Measurements from ENCODE around the gene ZNHIT2.

The ZNHIT2 gene

DNA sequence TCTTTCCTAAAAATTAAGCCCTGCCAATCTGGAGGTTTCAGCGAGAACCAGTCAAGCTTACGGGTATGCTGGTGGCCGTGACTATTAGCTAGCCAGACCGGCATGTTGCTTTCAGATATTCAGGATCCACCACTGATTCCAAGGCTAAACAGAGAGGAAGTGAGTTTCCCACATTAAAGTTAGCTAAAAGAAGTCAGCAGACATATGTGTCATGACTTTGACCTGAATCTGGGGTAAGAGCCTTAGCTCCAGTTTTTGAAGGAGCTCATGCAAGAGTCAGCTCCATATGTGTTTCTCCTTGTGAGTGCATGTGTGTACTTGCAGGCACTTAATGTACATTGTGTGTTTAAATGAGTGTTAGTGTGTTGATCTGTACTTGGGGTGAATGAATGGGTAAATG is 32.1 kb downstream of the ZNHIT2 start:
- no peak overlapping the region for H3K27ac ChIP-seq
- TF ChIP-seq ZFX (IDR thresholded peaks at IDR 0.05; ENCODE audit: borderline replicate concordance): no peak

DNA sequence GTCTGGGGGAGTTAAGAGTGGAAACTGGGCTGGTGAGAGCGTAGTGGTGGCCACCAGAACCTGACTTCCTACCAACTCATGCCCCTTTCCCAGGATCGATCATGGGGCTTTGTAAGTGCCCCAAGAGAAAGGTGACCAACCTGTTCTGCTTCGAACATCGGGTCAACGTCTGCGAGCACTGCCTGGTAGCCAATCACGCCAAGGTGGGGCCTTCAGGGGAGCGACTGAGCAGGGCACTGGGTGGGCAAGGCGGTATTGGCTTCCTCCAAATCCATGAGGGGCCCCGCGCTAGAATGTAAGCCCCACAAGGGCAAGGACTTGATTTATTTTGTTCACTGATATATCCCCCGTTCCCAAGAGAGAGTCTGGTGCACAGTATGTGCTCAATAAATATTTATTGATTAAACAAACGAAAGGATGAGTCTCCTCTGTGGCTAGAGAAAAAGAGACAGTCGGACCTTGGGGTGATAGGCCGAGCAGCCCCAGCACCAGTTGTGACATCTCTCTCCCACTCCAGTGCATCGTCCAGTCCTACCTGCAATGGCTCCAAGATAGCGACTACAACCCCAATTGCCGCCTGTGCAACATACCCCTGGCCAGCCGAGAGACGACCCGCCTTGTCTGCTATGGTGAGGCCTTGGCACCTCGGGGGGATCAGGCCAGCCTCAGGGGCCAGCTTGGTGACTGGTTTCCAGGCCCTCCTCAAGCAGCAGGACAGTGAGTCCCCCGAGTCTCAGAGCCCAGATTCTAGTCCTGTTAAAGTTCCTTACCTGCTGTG is 32.7 kb downstream of the ZNHIT2 start:
- no peak for TF ChIP-seq ZFX (IDR thresholded peaks at IDR 0.05; ENCODE audit: borderline replicate concordance)
- TF ChIP-seq, protein P1, sequence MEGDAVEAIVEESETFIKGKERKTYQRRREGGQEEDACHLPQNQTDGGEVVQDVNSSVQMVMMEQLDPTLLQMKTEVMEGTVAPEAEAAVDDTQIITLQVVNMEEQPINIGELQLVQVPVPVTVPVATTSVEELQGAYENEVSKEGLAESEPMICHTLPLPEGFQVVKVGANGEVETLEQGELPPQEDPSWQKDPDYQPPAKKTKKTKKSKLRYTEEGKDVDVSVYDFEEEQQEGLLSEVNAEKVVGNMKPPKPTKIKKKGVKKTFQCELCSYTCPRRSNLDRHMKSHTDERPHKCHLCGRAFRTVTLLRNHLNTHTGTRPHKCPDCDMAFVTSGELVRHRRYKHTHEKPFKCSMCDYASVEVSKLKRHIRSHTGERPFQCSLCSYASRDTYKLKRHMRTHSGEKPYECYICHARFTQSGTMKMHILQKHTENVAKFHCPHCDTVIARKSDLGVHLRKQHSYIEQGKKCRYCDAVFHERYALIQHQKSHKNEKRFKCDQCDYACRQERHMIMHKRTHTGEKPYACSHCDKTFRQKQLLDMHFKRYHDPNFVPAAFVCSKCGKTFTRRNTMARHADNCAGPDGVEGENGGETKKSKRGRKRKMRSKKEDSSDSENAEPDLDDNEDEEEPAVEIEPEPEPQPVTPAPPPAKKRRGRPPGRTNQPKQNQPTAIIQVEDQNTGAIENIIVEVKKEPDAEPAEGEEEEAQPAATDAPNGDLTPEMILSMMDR (IDR thresholded peaks at IDR 0.05): no peak
- peak overlapping the region; percentile 80 for H3K27ac ChIP-seq

DNA sequence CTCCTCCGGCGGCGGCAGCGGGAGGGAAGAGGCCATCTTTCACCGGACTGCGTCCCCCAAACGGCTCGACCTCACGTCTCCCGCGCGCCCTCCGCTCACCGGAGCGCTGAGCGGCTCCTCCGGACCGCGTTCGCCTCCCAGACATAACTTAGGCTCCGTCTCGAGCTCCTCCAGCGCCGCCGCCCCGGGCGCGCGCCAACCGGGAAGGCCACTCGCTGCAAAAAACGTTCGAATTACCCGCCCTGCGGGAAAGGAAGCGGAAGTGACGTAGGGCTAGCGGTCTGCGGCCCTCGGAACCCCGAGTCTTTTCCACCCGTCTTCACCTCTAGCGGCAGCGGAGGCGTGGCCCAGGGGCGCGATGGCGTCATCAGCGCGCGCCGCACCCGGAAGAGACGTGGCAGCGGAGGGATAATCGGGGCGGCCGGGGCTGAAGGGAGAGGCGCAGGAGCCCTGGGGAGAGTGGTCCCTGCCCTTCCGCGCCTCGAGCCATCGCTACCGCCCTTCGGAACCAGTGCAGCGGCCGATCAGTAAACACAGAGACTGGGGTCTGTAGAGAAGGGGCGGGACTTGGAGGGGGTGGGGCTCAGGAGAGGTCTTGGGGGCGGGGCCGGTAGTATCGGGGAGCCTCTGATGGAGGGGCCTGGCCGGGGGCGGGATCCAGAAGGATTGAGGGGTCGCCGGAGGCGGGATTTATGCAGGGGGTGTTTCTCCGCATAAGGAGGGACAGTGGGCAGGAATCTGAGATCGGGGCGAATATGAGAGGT is 33.5 kb downstream of the ZNHIT2 start, which contains the start of the genes CDCA5 and ZFPL1:
Gene CDCA5, minus strand, starts transcription at position 207 of the 764 bp plus-strand sequence. Its CDS starts 62 bp downstream, at position 145.
Gene ZFPL1, plus strand, starts transcription at position 389 of the 764 bp plus-strand sequence. CDS start 477 bp downstream, outside the sequence.
- TF ChIP-seq, protein P1 (IDR thresholded peaks at IDR 0.05): no peak
- peak within 1 kb of the TSS; percentile 80 for H3K27ac ChIP-seq

DNA sequence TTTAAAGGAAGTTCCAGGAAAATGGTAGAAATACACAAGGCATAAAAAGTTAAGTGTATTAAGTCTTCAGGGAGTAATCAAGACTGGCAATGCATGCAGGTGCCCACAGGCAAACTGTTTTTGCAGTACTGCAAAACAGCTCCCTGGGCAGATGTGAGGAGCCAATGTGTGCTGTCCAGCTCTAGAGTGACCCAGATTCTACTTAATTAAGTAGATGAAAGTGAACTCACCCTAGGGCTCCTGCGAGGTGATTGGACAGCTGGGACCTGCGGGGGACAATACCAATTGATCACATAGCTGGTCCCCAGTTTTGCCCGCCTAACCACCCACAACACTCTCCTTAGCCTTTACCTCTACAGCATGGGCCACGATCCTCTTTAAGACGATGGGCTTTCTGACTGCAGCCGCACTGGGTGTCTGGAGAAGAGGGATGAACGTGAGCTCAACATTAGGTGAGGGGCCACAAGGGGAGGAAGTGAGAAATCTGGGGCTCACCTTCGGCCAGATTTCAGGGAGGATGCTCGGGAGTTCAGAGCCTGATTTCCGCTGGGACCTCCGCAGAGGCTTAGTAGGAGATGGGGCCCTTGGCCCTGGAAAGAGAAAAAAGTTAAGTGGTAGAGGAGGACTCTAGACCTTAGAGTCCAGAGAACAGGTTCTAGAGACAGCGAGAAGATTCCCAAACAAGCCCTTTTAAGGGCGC is 34.2 kb downstream of the ZNHIT2 start:
- H3K27ac ChIP-seq: peak overlapping the region; percentile 80
- TF ChIP-seq, protein P1 (IDR thresholded peaks at IDR 0.05): no peak
- TF ChIP-seq ZFX (IDR thresholded peaks at IDR 0.05; ENCODE audit: borderline replicate concordance): no peak

DNA sequence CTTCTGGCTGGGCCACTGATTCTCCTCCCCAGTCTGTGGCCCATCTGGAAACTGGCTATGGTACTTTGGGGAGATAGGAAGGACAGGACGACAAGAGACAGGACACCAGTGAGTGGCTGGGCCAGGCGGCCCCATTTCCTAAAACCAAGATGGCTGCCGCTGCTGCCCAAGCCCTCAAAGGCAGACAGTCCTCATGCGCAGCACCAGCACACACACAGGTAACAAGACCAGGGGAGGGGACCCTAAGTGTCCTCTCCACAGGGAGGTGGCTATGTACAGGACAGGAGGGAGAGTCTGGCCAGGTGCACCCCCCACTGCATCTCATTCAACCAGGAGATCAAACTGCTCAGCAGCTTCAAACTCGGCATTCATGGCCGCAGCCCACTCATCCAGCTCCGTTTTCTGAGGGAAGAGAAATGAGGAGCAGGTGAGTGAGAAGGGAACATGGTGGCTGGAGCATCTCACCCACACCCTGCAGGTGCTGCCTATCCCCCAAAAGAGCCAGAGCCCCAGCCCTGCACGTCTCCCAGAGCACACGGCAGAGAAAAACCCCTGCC is 38.6 kb downstream of the ZNHIT2 start:
- TF ChIP-seq ZFX (IDR thresholded peaks at IDR 0.05; ENCODE audit: borderline replicate concordance): no peak
- TF ChIP-seq, protein P1 (IDR thresholded peaks at IDR 0.05): no peak
- peak overlapping the region; percentile 20; the same call in 1 of the 2 replicates for H3K27ac ChIP-seq

DNA sequence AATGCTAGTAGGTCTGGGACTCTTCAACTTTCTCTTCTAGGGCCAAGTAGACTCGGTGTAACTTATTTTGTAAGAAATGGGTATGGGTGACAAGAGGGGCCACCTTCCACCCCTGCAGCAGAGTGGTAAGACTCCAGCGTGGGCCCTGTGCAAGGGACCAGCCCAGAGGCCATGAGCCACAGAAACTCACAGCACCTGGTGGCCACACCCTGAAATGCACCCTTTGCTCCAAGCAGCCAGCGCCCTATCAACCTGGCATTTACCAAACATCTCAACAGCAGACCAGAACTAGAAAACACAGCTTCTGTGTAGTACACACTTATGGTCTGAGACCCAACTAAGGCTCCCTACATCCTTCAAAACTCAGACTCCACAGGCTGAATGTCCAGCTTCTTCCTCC is 39.4 kb downstream of the ZNHIT2 start:
- no peak for TF ChIP-seq ZFX (IDR thresholded peaks at IDR 0.05; ENCODE audit: borderline replicate concordance)
- TF ChIP-seq, protein P1 (IDR thresholded peaks at IDR 0.05): peak; percentile 73

DNA sequence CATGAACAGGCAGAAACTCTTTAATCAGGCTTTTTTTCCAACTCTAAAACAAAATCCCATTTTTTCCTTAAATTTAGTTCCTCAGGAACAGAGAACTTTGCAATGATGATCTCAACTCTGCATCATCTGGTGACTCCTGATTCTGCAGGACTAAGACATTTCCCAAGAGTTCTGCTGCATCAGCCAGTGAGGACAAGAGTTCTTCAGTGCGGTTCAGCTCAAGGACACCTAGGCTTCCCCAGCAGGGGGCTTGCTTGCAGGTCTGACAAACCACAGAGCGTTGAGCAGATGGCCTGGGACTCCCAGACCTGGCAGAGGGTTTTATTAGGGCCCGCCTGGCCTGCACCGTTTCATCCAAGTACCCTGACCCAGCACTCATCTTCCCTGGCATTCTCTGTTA is 40.0 kb downstream of the ZNHIT2 start:
- no peak overlapping the region for H3K27ac ChIP-seq
- TF ChIP-seq, protein P1 (IDR thresholded peaks at IDR 0.05): no peak
- TF ChIP-seq ZFX (IDR thresholded peaks at IDR 0.05; ENCODE audit: borderline replicate concordance): no peak

More for the DNA sequence above, 39.4 kb downstream of the ZNHIT2 start:
- H3K27ac ChIP-seq: peak overlapping the region; percentile 20; the same call in 1 of the 2 replicates
